Activated naive CD8-positive, alpha-beta T cell (primary cell): ENCODE data around the gene PDCD1.
"Not testable (repeated sequence)": the region's sequence is repeated elsewhere in the genome, so short reads cannot be mapped to it uniquely, and the experiment has no call there.

Source experiments
- H3K27ac Mint-ChIP-seq: one replicate; pipeline ENCODE4 v1.8.0; 2021; ENCODE audit warnings: mixed read lengths
- H3K27me3 Mint-ChIP-seq: one replicate; pipeline ENCODE4 v1.8.0; 2021; ENCODE audit warnings: mixed read lengths
- H3K36me3 Mint-ChIP-seq: one replicate; pipeline ENCODE4 v1.8.0; 2021; ENCODE audit warnings: mixed read lengths
- H3K4me1 Mint-ChIP-seq: one replicate; pipeline ENCODE4 v1.8.0; 2021; ENCODE audit warnings: low read depth, mixed read lengths
- H3K4me3 Mint-ChIP-seq: one replicate; pipeline ENCODE4 v1.8.0; 2021; ENCODE audit warnings: mild to moderate bottlenecking, mixed read lengths
- H3K9me3 Mint-ChIP-seq: one replicate; pipeline ENCODE4 v1.8.0; 2021; ENCODE audit warnings: low read depth, mixed read lengths

The PDCD1 gene

DNA sequence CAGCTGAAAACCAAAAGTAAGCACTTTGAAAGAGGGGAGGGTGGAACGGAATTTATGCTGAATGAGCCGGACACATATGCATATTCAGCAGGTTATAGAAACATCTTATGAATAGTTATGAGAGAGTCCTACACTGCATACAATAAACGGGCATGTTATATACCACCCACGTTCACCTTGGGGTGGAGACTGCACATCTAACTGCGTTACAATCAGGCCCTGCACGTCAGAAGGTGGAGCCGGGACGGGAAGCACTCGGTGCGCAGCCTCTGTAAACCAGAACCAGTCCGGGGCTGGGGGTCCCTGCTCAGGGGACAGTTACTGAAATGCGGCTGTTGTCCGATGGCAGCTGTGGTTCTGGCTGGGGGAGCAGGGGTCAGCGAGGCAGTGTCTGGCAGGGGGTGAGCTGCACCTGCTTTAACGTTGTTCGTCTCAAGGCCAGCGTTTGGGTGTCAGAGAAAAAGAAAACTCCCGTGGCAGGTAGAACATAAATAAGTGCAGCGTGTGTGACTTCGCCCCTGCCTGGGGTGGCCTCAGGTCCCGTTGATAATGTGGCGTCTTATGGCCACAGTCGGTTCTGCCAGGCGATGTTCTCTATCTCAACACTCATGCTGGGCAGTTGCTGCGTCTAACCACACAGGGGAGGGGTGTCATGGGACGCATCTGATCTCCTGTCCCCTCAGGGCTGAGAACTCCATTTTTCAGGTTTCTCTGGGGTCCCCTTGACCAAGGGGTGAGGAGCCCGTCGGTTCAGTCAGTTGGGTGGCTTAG lies 24.8 kb downstream of the PDCD1 start:
- not testable (repeated sequence) for H3K4me1 Mint-ChIP-seq, H3K27me3 Mint-ChIP-seq, H3K9me3 Mint-ChIP-seq, H3K4me3 Mint-ChIP-seq, H3K36me3 Mint-ChIP-seq, H3K27ac Mint-ChIP-seq

DNA sequence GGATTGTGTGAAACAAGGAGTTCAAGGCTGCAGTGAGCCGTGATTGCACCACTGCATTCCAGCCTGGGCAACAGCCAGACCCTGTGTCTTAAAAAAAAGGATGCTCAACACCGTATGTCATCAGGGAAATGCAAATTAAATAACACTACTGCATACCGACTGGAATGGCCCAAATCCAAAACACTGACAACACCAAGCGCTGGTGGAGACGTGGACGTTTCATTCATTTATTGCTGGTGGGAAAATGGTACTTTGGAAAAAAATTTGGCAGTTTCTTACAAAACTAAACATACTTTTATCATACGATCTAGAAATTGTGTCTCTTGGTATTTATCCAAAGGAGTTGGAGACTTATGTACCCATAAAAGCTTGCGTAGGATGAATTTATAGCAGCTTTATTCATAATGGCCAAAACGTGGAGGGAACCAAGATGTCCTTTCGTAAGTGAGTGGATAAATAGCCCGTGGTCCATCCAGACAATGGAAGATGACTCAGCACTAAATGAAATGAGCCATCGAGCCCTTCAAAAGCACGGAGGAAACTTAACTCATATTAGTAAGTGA lies 25.5 kb downstream of the PDCD1 start:
- no peak overlapping the region for H3K4me3 Mint-ChIP-seq
- H3K9me3 Mint-ChIP-seq: no peaks in the 10 kb centered on the region
- peaks cover 2% of the 10 kb centered on the region for H3K27me3 Mint-ChIP-seq
- peaks cover 1% of the 10 kb centered on the region for H3K4me1 Mint-ChIP-seq
- H3K36me3 Mint-ChIP-seq: no peaks in the 10 kb centered on the region
- no peak overlapping the region for H3K27ac Mint-ChIP-seq

DNA sequence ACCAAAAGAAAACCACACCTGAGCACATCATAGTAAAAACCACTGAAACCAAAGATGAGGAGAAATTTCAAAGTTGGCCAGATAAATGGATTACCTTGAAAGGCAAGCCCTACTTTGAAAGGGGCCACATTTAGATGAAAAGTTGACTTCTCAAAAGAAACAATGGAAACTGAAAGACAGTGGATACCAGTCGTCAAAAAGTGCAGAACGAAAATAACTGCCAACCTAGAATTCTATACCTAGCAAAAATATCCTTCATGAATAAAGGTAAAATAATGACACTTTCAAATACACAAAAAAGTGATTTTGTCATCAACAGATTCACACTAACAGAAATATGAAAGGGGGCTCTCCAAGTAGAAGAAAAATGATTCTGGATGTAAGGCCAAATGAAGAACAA lies 31.3 kb downstream of the PDCD1 start:
- peaks cover 5% of the 10 kb centered on the region for H3K27me3 Mint-ChIP-seq
- peaks cover 7% of the 10 kb centered on the region for H3K36me3 Mint-ChIP-seq
- H3K27ac Mint-ChIP-seq: no peak overlapping the region
- peaks cover 2% of the 10 kb centered on the region for H3K4me1 Mint-ChIP-seq
- peaks cover 9% of the 10 kb centered on the region for H3K9me3 Mint-ChIP-seq
- H3K4me3 Mint-ChIP-seq: no peak overlapping the region

DNA sequence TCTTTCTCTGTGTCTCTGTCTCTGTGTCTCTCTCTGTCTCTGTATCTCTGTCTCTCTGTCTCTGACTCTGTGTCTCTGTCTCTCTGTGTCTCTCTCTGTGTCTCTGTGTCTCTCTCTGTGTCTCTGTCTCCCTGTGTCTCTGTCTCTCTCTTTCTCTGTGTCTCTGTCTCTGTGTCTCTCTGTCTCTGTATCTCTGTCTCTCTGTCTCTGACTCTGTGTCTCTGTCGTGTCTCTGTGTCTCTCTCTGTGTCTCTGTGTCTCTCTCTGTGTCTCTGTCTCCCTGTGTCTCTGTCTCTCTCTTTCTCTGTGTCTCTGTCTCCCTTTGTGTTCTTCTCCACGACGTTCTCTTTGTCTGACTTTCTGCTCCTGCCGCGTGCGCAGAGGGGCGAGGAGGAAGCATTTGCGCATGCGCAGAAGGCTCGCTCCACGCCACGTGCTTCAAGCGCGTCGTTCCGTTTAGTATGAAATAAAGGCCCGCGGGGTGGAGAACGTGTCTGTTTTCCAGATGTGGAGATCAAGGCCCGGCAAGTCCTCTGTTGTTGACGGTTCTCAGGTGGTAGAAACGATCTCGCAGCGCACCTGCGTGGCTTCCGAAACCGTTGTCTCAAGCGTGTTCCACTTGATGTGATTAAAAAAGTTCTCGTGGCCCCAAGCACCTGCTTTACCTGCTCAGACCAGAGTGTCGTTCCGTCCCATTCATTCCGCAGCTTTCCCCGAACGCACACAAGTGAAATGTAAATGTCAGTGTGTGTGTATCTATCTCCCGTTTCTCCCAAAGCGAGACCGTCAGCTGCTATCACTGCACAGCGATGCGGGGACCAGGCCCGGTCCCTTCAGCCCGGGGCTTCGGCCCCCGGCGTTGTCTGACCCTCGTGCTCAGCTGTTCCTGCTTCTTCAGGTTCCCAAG lies 34.9 kb downstream of the PDCD1 start:
- H3K4me3 Mint-ChIP-seq, H3K27me3 Mint-ChIP-seq, H3K36me3 Mint-ChIP-seq, H3K4me1 Mint-ChIP-seq, H3K9me3 Mint-ChIP-seq, H3K27ac Mint-ChIP-seq: not testable (repeated sequence)

DNA sequence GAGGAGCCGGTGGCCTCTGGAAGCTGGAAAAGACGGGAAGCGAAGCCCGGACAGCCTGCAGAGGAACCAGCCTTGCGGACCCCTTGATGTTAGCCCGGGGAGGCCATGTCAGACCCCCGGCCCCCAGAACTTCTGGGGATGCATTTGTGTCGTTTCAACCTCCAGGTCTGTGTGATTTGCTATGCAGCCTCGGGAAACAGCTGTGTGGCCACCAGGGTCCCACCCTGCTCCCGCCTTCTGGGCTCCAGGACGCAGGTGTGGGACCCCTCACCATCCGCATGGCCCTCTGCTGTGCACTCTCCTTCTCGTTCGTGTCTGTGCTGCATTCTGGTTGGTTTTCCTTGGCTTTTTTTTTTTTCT lies 36.5 kb downstream of the PDCD1 start:
- no peak overlapping the region for H3K27ac Mint-ChIP-seq
- peaks cover 3% of the 10 kb centered on the region for H3K36me3 Mint-ChIP-seq
- H3K4me1 Mint-ChIP-seq: peaks cover 2% of the 10 kb centered on the region
- no peak overlapping the region for H3K4me3 Mint-ChIP-seq
- peaks cover 5% of the 10 kb centered on the region for H3K9me3 Mint-ChIP-seq
- H3K27me3 Mint-ChIP-seq: peaks cover 3% of the 10 kb centered on the region

DNA sequence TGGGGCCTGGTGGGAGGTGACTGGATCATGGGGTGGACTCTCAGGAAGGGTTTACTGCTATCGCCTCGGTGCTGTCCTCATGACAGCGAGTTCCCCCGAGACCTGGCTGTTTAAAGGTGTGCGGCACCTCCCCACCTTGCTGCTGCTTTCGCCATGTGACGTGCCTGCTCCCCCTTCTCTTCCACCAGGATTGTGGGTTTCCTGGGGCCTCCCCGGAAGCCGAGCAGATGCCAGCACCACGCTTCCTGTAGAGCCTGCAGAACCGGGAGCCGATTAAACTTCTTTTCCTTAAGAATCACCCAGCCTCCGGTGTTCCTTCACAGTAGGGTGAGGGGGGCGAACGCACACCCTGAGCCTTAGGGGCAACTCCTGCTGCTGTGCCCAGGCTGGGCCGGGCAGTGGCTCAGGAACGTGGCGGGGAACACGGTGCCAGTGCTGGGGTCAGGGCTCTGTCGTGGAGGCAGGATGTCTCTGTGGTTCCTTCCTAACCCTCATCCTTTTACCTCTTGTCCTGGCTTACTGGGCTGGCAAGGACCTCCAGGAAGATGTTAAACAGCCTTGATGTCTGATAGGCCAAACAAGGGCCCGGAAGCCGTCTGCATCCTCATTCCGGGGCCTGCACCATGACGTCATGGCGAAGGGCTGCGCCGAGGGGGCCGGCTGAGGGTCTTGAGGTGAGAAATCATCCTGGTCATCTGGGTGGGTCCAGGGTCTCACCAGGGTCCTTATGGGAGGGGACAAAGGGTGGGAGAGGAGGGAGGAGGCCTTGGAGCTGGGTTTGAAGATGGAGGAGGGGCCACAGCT lies 37.0 kb downstream of the PDCD1 start:
- Mint-ChIP-seq H3K4me1 (peaks cover 2% of the 10 kb centered on the region), H3K9me3 (peaks cover 3% of the 10 kb centered on the region), H3K27ac (no peak overlapping the region), H3K4me3 (no peak overlapping the region), H3K27me3 (peaks cover 3% of the 10 kb centered on the region), H3K36me3 (peaks cover 3% of the 10 kb centered on the region)

DNA sequence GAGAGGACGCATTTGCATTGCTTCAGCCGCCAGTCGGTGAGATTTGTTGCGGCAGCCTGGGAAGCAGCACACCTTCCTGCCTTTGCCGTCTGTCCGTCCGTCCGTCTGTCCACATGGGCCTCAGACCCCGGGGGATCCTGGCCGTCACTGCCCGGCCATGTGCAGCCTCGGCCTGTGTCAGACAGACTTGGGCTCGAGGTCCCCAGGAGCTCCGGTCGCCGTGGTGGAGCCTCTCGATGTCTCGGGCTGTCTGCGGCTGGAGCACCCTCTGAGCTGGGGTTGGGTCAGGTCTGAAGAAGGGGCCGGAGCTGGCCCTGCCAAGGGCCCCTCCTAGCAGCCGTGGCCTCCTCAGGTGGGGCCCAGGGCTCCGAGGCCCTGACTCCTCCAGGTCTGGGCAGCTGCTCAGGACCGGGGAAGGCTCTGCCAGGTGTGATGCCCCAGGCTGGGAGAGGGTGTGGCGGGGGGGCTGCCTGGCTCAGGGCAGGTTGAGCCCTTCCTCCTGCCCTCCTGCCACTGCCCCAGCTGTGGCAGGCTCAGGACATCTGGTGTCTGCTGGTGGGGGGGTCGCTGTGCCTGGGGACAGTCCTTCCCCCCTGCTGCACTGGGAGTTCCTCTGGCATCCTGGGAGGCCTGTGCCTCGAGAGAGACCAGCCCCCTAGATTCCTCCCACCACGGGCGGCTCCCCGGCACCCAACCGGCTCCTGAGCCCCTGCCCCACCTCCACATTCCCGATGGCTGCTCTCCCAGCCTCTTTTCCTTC lies 37.9 kb downstream of the PDCD1 start:
- no peaks in the 10 kb centered on the region for H3K9me3 Mint-ChIP-seq
- peaks cover 2% of the 10 kb centered on the region for H3K4me1 Mint-ChIP-seq
- H3K36me3 Mint-ChIP-seq: no peaks in the 10 kb centered on the region
- H3K27me3 Mint-ChIP-seq: peaks cover 3% of the 10 kb centered on the region
- no peak overlapping the region for H3K27ac Mint-ChIP-seq
- no peak overlapping the region for H3K4me3 Mint-ChIP-seq

DNA sequence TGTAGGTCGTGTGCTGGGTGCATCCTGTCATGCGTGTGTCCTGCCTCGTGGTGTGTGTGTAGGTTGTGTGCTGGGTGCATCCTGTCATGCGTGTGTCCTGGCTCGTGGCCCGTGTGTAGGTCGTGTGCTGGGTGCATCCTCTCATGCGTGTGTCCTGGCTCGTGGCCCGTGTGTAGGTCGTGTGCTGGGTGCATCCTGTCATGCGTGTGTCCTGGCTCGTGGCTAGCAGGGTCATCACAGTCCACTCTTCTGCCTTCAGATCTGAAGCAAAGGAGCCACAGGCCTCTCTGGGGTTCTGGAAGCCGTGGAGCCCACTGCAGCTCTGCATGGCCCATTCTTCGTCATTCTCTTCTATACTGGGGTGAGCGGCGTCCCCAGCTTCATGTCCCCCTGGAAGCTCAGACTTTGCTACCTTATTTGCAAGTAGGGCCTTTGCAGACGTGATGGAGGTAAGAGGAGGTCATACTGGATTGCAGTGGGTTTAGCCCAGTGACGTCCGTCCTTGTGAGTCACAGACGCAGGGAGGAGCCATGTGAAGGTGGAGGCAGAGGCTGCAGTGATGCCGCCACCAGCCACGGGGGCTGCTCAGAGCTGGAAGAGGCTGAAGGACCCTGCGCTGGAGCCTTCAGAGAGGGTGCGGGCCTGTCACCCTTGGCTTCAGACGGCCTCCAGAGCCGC lies 38.6 kb downstream of the PDCD1 start:
- H3K36me3 Mint-ChIP-seq, H3K9me3 Mint-ChIP-seq, H3K27ac Mint-ChIP-seq, H3K27me3 Mint-ChIP-seq, H3K4me1 Mint-ChIP-seq, H3K4me3 Mint-ChIP-seq: not testable (repeated sequence)

DNA sequence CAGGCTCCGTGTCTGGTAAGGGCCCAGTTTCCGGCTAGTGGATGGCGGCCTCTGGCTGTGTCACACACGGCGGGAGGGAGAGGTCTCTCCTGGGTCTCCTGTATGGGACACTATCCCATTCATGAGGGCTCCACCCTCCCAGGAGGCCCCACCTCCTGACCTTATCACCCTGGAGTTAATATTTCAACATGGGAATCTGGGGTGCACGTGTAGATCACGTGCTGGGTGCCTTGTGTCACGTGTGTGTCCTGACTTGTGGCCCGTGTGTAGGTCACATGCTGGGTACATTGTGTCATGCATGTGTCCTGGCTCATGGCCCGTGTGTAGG lies 39.8 kb downstream of the PDCD1 start:
- no peak overlapping the region for H3K4me3 Mint-ChIP-seq
- peaks cover 2% of the 10 kb centered on the region for H3K4me1 Mint-ChIP-seq
- H3K27ac Mint-ChIP-seq: no peak overlapping the region
- no peaks in the 10 kb centered on the region for H3K27me3 Mint-ChIP-seq
- no peaks in the 10 kb centered on the region for H3K36me3 Mint-ChIP-seq
- H3K9me3 Mint-ChIP-seq: no peaks in the 10 kb centered on the region

DNA sequence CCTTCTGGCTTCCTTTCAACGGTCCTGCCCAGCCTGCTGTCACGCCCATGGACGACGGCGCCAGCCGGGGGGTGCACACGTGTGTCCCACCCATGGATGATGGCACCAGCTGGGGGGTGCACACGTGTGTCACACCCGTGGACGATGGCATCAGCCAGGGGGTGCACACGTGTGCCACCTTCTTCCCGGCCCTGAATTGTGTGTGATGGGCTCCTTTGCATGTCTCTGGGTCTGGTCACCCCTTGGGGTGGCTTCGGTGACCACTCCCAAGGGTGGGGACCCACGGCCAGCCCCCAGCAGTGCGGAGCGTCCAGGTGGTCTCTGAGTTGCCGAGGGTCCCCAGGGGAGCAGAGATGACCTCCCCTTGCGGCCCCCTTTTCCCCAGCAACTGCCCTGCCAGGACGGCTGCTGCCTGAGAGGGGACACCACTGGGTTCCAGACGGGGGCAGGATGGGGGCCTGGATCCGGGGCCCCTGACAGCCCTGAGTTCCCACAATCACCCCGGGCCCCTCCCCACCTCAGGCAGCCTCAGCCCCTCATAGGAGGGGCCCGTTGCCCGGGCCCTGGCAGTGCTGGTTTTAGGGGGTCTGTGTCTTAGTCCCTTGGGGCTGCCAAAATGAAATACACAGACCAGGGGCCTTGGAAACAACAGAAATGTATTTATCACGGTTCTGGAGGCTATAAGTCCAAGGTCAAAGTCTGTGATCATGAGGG lies 40.3 kb downstream of the PDCD1 start:
- Mint-ChIP-seq H3K36me3 (no peaks in the 10 kb centered on the region), H3K27me3 (no peaks in the 10 kb centered on the region), H3K9me3 (no peaks in the 10 kb centered on the region), H3K4me3 (no peak overlapping the region), H3K27ac (no peak overlapping the region), H3K4me1 (peaks cover 2% of the 10 kb centered on the region)

DNA sequence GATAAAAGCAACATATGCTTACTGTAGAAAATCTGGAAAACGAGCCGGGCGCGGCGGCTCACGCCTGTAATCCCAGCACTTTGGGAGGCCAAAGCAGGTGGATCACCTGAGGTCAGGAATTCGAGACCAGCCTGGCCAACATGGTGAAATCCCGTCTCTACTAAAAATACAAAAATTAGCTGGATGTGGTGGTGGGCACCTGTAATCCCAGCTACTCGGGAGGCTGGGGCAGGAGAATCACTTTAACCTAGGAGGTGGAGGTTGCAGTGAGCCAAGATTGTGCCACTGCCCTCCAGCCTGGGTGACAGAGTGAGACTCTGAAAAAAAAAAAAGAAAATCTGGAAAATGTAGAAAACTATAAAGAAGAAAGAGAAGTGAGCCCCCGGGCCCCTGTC lies 40.9 kb downstream of the PDCD1 start:
- not testable (repeated sequence) for H3K36me3 Mint-ChIP-seq, H3K4me1 Mint-ChIP-seq, H3K27ac Mint-ChIP-seq, H3K9me3 Mint-ChIP-seq, H3K4me3 Mint-ChIP-seq, H3K27me3 Mint-ChIP-seq

DNA sequence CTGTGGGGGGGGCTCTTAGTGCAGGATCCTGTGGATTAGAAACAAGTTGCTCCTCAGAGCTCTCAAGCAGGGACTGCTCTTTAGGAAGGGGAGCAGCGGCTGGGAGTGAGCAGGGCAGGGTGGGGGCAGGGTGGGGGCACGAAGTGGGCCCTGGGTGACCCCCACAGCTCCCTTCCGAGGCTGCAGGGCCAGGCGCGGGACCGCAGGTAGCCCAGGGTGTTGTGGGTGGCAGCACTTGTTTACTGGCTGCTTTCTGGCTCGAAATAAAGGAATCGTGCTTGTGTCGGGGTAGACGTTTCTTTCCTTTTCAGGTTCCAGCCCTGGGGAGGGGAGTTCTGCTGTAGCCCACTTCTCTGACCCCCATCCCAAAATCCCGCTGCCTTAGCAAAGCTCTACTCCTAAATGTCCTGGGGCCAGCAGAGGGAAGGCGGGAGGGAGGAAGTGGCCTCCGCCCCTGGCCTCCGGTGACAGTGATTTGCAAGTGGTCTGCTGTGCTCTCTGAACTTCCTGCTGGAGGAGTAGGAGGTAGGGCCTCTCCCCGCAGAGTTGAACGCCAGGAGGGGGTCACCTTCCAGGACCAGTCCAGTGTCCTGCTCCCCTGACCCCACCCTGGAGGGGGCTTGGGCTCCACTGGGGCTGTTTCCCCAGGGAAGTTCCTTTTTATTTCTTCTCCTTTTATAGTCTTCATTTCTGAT lies 41.4 kb downstream of the PDCD1 start:
- no peaks in the 10 kb centered on the region for H3K4me1 Mint-ChIP-seq
- H3K4me3 Mint-ChIP-seq: no peak overlapping the region
- no peak overlapping the region for H3K27ac Mint-ChIP-seq
- H3K36me3 Mint-ChIP-seq: no peaks in the 10 kb centered on the region
- H3K27me3 Mint-ChIP-seq: no peaks in the 10 kb centered on the region
- no peaks in the 10 kb centered on the region for H3K9me3 Mint-ChIP-seq

DNA sequence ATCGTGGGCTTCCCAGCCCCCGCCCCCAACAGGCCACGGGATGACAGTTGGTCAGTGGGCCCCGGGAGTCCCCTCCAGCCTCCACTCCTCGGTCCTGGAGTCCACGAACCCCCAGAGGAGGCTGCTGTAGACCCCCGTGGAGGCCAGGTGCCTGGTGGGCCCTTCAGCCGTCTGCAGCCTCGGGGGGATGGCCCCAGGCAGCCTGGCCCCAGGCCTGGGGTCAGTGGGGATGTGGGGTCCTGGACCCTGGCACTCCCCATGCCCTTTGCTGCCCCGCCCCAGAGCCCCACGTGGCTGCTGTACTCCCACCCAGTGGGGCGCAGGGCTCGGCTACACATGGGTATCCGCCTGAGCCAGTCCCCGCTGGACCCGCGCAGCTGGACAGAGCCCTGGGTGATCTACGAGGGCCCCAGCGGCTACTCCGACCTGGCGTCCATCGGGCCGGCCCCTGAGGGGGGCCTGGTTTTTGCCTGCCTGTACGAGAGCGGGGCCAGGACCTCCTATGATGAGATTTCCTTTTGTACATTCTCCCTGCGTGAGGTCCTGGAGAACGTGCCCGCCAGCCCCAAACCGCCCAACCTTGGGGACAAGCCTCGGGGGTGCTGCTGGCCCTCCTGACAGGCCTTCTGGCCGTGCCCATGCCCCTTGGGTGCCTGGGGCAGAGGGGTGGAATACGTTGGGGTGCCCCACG lies 42.1 kb downstream of the PDCD1 start:
- no peaks in the 10 kb centered on the region for H3K27me3 Mint-ChIP-seq
- no peak overlapping the region for H3K27ac Mint-ChIP-seq
- no peaks in the 10 kb centered on the region for H3K4me1 Mint-ChIP-seq
- H3K9me3 Mint-ChIP-seq: no peaks in the 10 kb centered on the region
- H3K4me3 Mint-ChIP-seq: no peak overlapping the region
- H3K36me3 Mint-ChIP-seq: no peaks in the 10 kb centered on the region
